ENCODE results near the gene SNTG2.

- TF ChIP-seq CTCF (IDR thresholded peaks at IDR 0.05), result no peak
- TF ChIP-seq FOXJ3 (CRISPR knock-in tag; IDR thresholded peaks at IDR 0.05; ENCODE audit: borderline replicate concordance), result no peak
- TF ChIP-seq KAT7 (CRISPR knock-in tag; IDR thresholded peaks at IDR 0.05; ENCODE audit: borderline replicate concordance), result no peak
- TF ChIP-seq JUN (CRISPR knock-in tag; IDR thresholded peaks at IDR 0.05), result no peak
- no peak for TF ChIP-seq ATF2 (CRISPR knock-in tag; IDR thresholded peaks at IDR 0.05; ENCODE audit: borderline replicate concordance, low read depth)
Measured at GRCh38 chr2:1049691-1050090, 99.0 kb downstream of the SNTG2 start.
